Limb (tissue), 2 donors: Measurements from ENCODE around the gene SRGAP2.
A peak's percentile ranks its signal among the peaks of the same experiment; 100 is the strongest.
"Not testable (repeated sequence)": the region's sequence is repeated elsewhere in the genome, so short reads cannot be mapped to it uniquely, and the experiment has no call there.

ENCODE experiments used
- DNase-seq, 2 donors: peaks; one replicate each; pipeline ENCODE4 v3.0.0-alpha.2; 2016; ENCODE audit errors: extremely low spot score in 2 of 2

The SRGAP2 gene

GRCh38 chr1:206250953-206251681 is 47.8 kb downstream of the SRGAP2 start:
- DNase-seq, result not testable (repeated sequence)

GRCh38 chr1:206252680-206253335 is 49.5 kb downstream of the SRGAP2 start:
- DNase-seq, result peak in 1 of 2 donors; percentile 25
